Type B pancreatic cell (in vitro differentiated cells): Measurements from ENCODE around the gene LRPPRC. TPM values are rescaled to one million over a fixed set of nuclear protein-coding genes. Genes with fewer than 3 reads are reported as not detected.
A peak's percentile ranks its signal among the peaks of the same experiment; 100 is the strongest.

Source experiments
- DNase-seq: peaks from one replicate; pipeline ENCODE4 v3.0.0; 2021; ENCODE audit warnings: mixed read lengths; ENCODE audit not compliant: unreplicated experiment; ENCODE audit errors: extremely low spot score
- H3K27ac Mint-ChIP-seq: 2 replicates; pipeline ENCODE4 v1.8.0; 2021; ENCODE audit warnings: mild to moderate bottlenecking, mixed read lengths
- H3K27me3 Mint-ChIP-seq: 2 replicates; pipeline ENCODE4 v1.8.0; 2021; ENCODE audit warnings: mixed read lengths
- H3K36me3 Mint-ChIP-seq: 2 replicates; pipeline ENCODE4 v1.8.0; 2021; ENCODE audit warnings: mixed read lengths
- H3K4me1 Mint-ChIP-seq: one replicate; pipeline ENCODE4 v1.8.0; 2021; ENCODE audit warnings: mixed read lengths; ENCODE audit not compliant: unreplicated experiment
- H3K4me3 Mint-ChIP-seq: 2 replicates; pipeline ENCODE4 v1.8.0; 2021; ENCODE audit warnings: mild to moderate bottlenecking, mixed read lengths
- H3K9me3 Mint-ChIP-seq: 2 replicates; pipeline ENCODE4 v1.8.0; 2021; ENCODE audit warnings: mixed read lengths
- CTCF ChIP-seq: fragments of 200-600 bp; sonication (generic); conservative IDR thresholded peaks from 2 replicates; pipeline ENCODE4 v1.5.0; 2021; ENCODE audit warnings: antibody characterized with exemption, mild to moderate bottlenecking
- total RNA-seq: library from RNA; stranded (reverse); gene quantifications from 2 replicates; pipeline ENCODE4 v1.2.1, GENCODE V29; 2021; ENCODE audit warnings: low replicate concordance

Gene LRPPRC
- total RNA-seq, 1 donor from 2014 or later, result 117 TPM

- no peak for DNase-seq
- Mint-ChIP-seq H3K36me3 (peaks cover 31% of the 10 kb centered on the region), H3K4me1 (no peaks in the 10 kb centered on the region), H3K4me3 (no peak overlapping the region), H3K9me3 (no peaks in the 10 kb centered on the region), H3K27ac (no peak overlapping the region), H3K27me3 (no peaks in the 10 kb centered on the region)
- no peak for TF ChIP-seq CTCF
These were observed 89.9 kb downstream of the LRPPRC start for GRCh38 chr2:43905871-43906270.

GRCh38 chr2:43905371-43905803, 90.4 kb downstream of the LRPPRC start:
- Mint-ChIP-seq H3K9me3 (no peaks in the 10 kb centered on the region), H3K36me3 (peaks cover 35% of the 10 kb centered on the region), H3K4me3 (no peak overlapping the region), H3K27me3 (no peaks in the 10 kb centered on the region), H3K27ac (no peak overlapping the region), H3K4me1 (no peaks in the 10 kb centered on the region)
- no peak for DNase-seq
- TF ChIP-seq CTCF, result no peak

- H3K27me3 Mint-ChIP-seq, result no peaks in the 10 kb centered on the region
- peaks cover 27% of the 10 kb centered on the region for H3K36me3 Mint-ChIP-seq
- TF ChIP-seq CTCF, result no peak
- no peak for DNase-seq
- peaks cover 12% of the 10 kb centered on the region for H3K4me1 Mint-ChIP-seq
- no peak overlapping the region for H3K27ac Mint-ChIP-seq
- H3K4me3 Mint-ChIP-seq, result no peak overlapping the region
- no peaks in the 10 kb centered on the region for H3K9me3 Mint-ChIP-seq
These were observed 96.2 kb downstream of the LRPPRC start for GRCh38 chr2:43899589-43899988.

- Mint-ChIP-seq H3K9me3 (no peaks in the 10 kb centered on the region), H3K36me3 (peaks cover 28% of the 10 kb centered on the region), H3K27me3 (no peaks in the 10 kb centered on the region), H3K27ac (peak overlapping the region; percentile 6), H3K4me1 (peaks cover 12% of the 10 kb centered on the region), H3K4me3 (peak overlapping the region; percentile 16)
- TF ChIP-seq CTCF, result no peak
- DNase-seq, result no peak
These were observed 96.9 kb downstream of the LRPPRC start for GRCh38 chr2:43898838-43899346.

GRCh38 chr2:43898134-43898837, 97.5 kb downstream of the LRPPRC start:
- peak; percentile 42 for TF ChIP-seq CTCF
- DNase-seq, result no peak
- H3K9me3 Mint-ChIP-seq, result no peaks in the 10 kb centered on the region
- H3K4me1 Mint-ChIP-seq, result peaks cover 12% of the 10 kb centered on the region
- peak overlapping the region; percentile 39 for H3K4me3 Mint-ChIP-seq
- H3K27me3 Mint-ChIP-seq, result no peaks in the 10 kb centered on the region
- peaks cover 32% of the 10 kb centered on the region for H3K36me3 Mint-ChIP-seq
- H3K27ac Mint-ChIP-seq, result peak overlapping the region; percentile 6
